Ascending aorta (tissue), 2 donors: Measurements from ENCODE around the gene PGBD5. TPM values are rescaled to one million over a fixed set of nuclear protein-coding genes. Genes with fewer than 3 reads are reported as not detected.
A peak's percentile ranks its signal among the peaks of the same experiment; 100 is the strongest.

Experiments
- DNase-seq, 2 donors: peaks; one replicate each; pipeline ENCODE4 v3.0.0-alpha.2; 2019; ENCODE audit warnings: low spot score in 2 of 2
- H3K27ac ChIP-seq, 2 donors: fragments of 200-600 bp; sonication (generic); one replicate each; pipeline ENCODE4 v1.5.1; 2016 to 2017; ENCODE audit warnings: mild to moderate bottlenecking in 1 of 2
- H3K27me3 ChIP-seq: fragments of 200-600 bp; sonication (generic); one replicate; pipeline ENCODE4 v1.5.1; 2017
- H3K36me3 ChIP-seq, 2 donors: fragments of 200-600 bp; sonication (generic); one replicate each; pipeline ENCODE4 v1.5.1; 2016
- H3K4me1 ChIP-seq, 2 donors: fragments of 200-600 bp; sonication (generic); one replicate each; pipeline ENCODE4 v1.5.1; 2016 to 2017; ENCODE audit warnings: mild to moderate bottlenecking in 1 of 2
- H3K4me3 ChIP-seq, 2 donors: fragments of 200-600 bp; sonication (generic); one replicate each; pipeline ENCODE4 v1.5.1; 2016 to 2017; ENCODE audit warnings: mild to moderate bottlenecking in 1 of 2
- H3K9me3 ChIP-seq, 2 donors: fragments of 200-600 bp; sonication (generic); one replicate each; pipeline ENCODE4 v1.5.1; 2016
- intact Hi-C: fragments of 100-400 bp; cut with DNase I; formaldehyde crosslinking; loops from one replicate; pipeline ENCODE4 v1.15.1; 2023
- total RNA-seq: library from RNA; depleted of rRNA; stranded (reverse); fragments of >200 nt; gene quantifications from one replicate; pipeline ENCODE4 v1.1.0, GENCODE V29; 2016
- TF ChIP-seq, protein P1 (sequence below), 3 experiments: fragments of 200-600 bp in 2 of 3; fragments of 450-650 bp in 1 of 3; sonication (generic) in 2 of 3; IDR thresholded peaks; one replicate each; pipeline ENCODE4 v1.5.1; 2016 to 2019; ENCODE audit warnings: antibody characterized with exemption in 3 of 3, mild to moderate bottlenecking in 1 of 3, moderate library complexity in 1 of 3

PGBD5 gene
- total RNA-seq, 1 donor from 2014 or later: not detected

- Histone ChIP-seq H3K27ac (no peak overlapping the region), H3K4me1 (no peaks in the 10 kb centered on the region), H3K36me3 (no peaks in the 10 kb centered on the region), H3K27me3 (no peaks in the 10 kb centered on the region), H3K4me3 (no peak overlapping the region), H3K9me3 (no peaks in the 10 kb centered on the region)
- peak in 1 of 2 donors; percentile 50 for DNase-seq
- intact Hi-C loops: no loop called here
- TF ChIP-seq, protein P1, sequence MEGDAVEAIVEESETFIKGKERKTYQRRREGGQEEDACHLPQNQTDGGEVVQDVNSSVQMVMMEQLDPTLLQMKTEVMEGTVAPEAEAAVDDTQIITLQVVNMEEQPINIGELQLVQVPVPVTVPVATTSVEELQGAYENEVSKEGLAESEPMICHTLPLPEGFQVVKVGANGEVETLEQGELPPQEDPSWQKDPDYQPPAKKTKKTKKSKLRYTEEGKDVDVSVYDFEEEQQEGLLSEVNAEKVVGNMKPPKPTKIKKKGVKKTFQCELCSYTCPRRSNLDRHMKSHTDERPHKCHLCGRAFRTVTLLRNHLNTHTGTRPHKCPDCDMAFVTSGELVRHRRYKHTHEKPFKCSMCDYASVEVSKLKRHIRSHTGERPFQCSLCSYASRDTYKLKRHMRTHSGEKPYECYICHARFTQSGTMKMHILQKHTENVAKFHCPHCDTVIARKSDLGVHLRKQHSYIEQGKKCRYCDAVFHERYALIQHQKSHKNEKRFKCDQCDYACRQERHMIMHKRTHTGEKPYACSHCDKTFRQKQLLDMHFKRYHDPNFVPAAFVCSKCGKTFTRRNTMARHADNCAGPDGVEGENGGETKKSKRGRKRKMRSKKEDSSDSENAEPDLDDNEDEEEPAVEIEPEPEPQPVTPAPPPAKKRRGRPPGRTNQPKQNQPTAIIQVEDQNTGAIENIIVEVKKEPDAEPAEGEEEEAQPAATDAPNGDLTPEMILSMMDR (IDR thresholded peaks at IDR 0.05): no peak
These were observed 10.6 kb downstream of the PGBD5 start for GRCh38 chr1:230415405-230416132.

- H3K4me1 ChIP-seq: no peaks in the 10 kb centered on the region
- no peak for DNase-seq
- no peak overlapping the region for H3K4me3 ChIP-seq
- TF ChIP-seq, protein P1 (IDR thresholded peaks at IDR 0.05): no peak
- H3K9me3 ChIP-seq: no peaks in the 10 kb centered on the region
- intact Hi-C loops: no loop called here
- no peak overlapping the region for H3K27ac ChIP-seq
- H3K36me3 ChIP-seq: no peaks in the 10 kb centered on the region
- H3K27me3 ChIP-seq: no peaks in the 10 kb centered on the region
These were observed 11.4 kb downstream of the PGBD5 start for GRCh38 chr1:230414694-230415093.

- no peaks in the 10 kb centered on the region for H3K27me3 ChIP-seq
- no peak overlapping the region for H3K27ac ChIP-seq
- H3K4me1 ChIP-seq: no peaks in the 10 kb centered on the region
- intact Hi-C loops: no loop called here
- no peaks in the 10 kb centered on the region for H3K9me3 ChIP-seq
- H3K36me3 ChIP-seq: no peaks in the 10 kb centered on the region
- H3K4me3 ChIP-seq: no peak overlapping the region
- TF ChIP-seq, protein P1 (IDR thresholded peaks at IDR 0.05): no peak
- DNase-seq: peak in 1 of 2 donors; percentile 12
These were observed 12.0 kb downstream of the PGBD5 start for GRCh38 chr1:230414102-230414501.

- no peaks in the 10 kb centered on the region for H3K27me3 ChIP-seq
- H3K27ac ChIP-seq: no peak overlapping the region
- intact Hi-C loops: no loop called here
- H3K9me3 ChIP-seq: no peaks in the 10 kb centered on the region
- TF ChIP-seq, protein P1 (IDR thresholded peaks at IDR 0.05): no peak
- H3K4me3 ChIP-seq: no peak overlapping the region
- DNase-seq: peak in 1 of 2 donors; percentile 31
- no peaks in the 10 kb centered on the region for H3K4me1 ChIP-seq
- no peaks in the 10 kb centered on the region for H3K36me3 ChIP-seq
These were observed 13.1 kb downstream of the PGBD5 start for GRCh38 chr1:230413061-230413460.

DNA sequence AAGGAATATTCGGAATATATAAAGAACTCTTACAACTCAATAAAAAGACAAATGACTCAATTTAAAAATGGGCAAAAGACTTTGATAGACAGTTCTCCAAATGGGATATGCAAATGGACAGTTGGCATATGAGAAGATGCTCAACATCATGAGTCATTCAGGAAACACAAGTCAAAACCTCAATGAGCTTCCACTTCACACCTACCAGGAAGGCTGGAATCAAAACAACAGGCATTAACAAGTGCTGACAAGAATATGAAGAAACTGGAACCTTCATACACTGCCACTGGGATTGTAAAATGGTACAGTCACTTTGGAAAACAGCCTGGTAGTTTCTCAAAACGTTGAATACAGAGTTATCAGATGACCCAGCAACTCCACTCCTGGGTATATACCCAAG lies 17.2 kb downstream of the PGBD5 start:
- intact Hi-C loops: no loop called here
- Histone ChIP-seq H3K4me3 (no peak overlapping the region), H3K27me3 (no peaks in the 10 kb centered on the region), H3K36me3 (no peaks in the 10 kb centered on the region), H3K27ac (no peak overlapping the region), H3K4me1 (no peaks in the 10 kb centered on the region), H3K9me3 (no peaks in the 10 kb centered on the region)
- no peak for DNase-seq
- TF ChIP-seq, protein P1 (IDR thresholded peaks at IDR 0.05): no peak
